Glutamatergic neuron (in vitro differentiated cells): ENCODE measurements around the gene PPP1R13B. TPM values are rescaled to one million over a fixed set of nuclear protein-coding genes. Genes with fewer than 3 reads are reported as not detected.

Source experiments
- DNase-seq: peaks from one replicate; pipeline ENCODE4 v3.0.0; 2022
- H3K27ac Mint-ChIP-seq: one replicate; pipeline ENCODE4 v1.8.0; 2020; ENCODE audit warnings: mild to moderate bottlenecking, mixed read lengths, inconsistent platforms; ENCODE audit not compliant: unreplicated experiment
- H3K27me3 Mint-ChIP-seq: one replicate; pipeline ENCODE4 v1.8.0; 2020; ENCODE audit warnings: mild to moderate bottlenecking, moderate library complexity, mixed read lengths, inconsistent platforms; ENCODE audit not compliant: unreplicated experiment
- H3K36me3 Mint-ChIP-seq: one replicate; pipeline ENCODE4 v1.8.0; 2020; ENCODE audit warnings: mild to moderate bottlenecking, mixed read lengths, inconsistent platforms; ENCODE audit not compliant: unreplicated experiment
- H3K4me1 Mint-ChIP-seq: one replicate; pipeline ENCODE4 v1.8.0; 2020; ENCODE audit warnings: mild to moderate bottlenecking, low read depth, mixed read lengths, inconsistent platforms; ENCODE audit not compliant: unreplicated experiment
- H3K4me3 Mint-ChIP-seq: one replicate; pipeline ENCODE4 v1.8.0; 2020; ENCODE audit warnings: mild to moderate bottlenecking, mixed read lengths, inconsistent platforms; ENCODE audit not compliant: unreplicated experiment
- H3K9me3 Mint-ChIP-seq: one replicate; pipeline ENCODE4 v1.8.0; 2020; ENCODE audit warnings: mild to moderate bottlenecking, moderate library complexity, mixed read lengths, inconsistent platforms; ENCODE audit not compliant: unreplicated experiment
- CTCF ChIP-seq: fragments of 200-600 bp; sonication (generic); IDR thresholded peaks from one replicate; pipeline ENCODE4 v1.5.0; 2021; ENCODE audit not compliant: partially characterized antibody, unreplicated experiment
- total RNA-seq: library from RNA; stranded (reverse); fragmentation: NEBNext Ultra II Directional; extraction: Animal tissue kit (Norgen Biotek cat#: 25700); gene quantifications from one replicate; pipeline ENCODE4 v1.2.1, GENCODE V29; 2021; ENCODE audit not compliant: unreplicated experiment

The PPP1R13B gene
- total RNA-seq, 1 donor from 2014 or later: 24.6 TPM

GRCh38 chr14:103854017-103854808, 6.8 kb upstream of the PPP1R13B start:
- Mint-ChIP-seq H3K4me1 (peaks cover 24% of the 10 kb centered on the region), H3K9me3 (peaks cover 12% of the 10 kb centered on the region), H3K36me3 (no peaks in the 10 kb centered on the region), H3K27ac (peak overlapping the region; percentile 82), H3K4me3 (peak overlapping the region; percentile 34), H3K27me3 (peaks cover 1% of the 10 kb centered on the region)
- TF ChIP-seq CTCF: no peak
- DNase-seq: no peak

- Mint-ChIP-seq H3K36me3 (no peaks in the 10 kb centered on the region), H3K27me3 (peaks cover 12% of the 10 kb centered on the region), H3K4me1 (peaks cover 7% of the 10 kb centered on the region), H3K9me3 (peaks cover 16% of the 10 kb centered on the region), H3K4me3 (peak overlapping the region; percentile 59), H3K27ac (peak overlapping the region; percentile 48)
- no peak for TF ChIP-seq CTCF
- DNase-seq: no peak
Measured at GRCh38 chr14:103849151-103849886, 1.9 kb upstream of the PPP1R13B start.

- no peaks in the 10 kb centered on the region for H3K36me3 Mint-ChIP-seq
- peak overlapping the region; percentile 59 for H3K4me3 Mint-ChIP-seq
- H3K4me1 Mint-ChIP-seq: peaks cover 4% of the 10 kb centered on the region
- peaks cover 12% of the 10 kb centered on the region for H3K27me3 Mint-ChIP-seq
- no peak for TF ChIP-seq CTCF
- no peak overlapping the region for H3K27ac Mint-ChIP-seq
- DNase-seq: peak; percentile 65
- H3K9me3 Mint-ChIP-seq: peaks cover 15% of the 10 kb centered on the region
Measured at GRCh38 chr14:103848175-103849077, 1.1 kb upstream of the PPP1R13B start.

- TF ChIP-seq CTCF: no peak
- H3K4me1 Mint-ChIP-seq: peaks cover 4% of the 10 kb centered on the region
- peaks cover 12% of the 10 kb centered on the region for H3K27me3 Mint-ChIP-seq
- no peak overlapping the region for H3K27ac Mint-ChIP-seq
- H3K9me3 Mint-ChIP-seq: peaks cover 15% of the 10 kb centered on the region
- no peaks in the 10 kb centered on the region for H3K36me3 Mint-ChIP-seq
- H3K4me3 Mint-ChIP-seq: peak overlapping the region; percentile 92
- DNase-seq: peak; percentile 34
Measured at GRCh38 chr14:103846543-103847450, 578 bp downstream of the PPP1R13B start.
